Activated CD4-positive, alpha-beta T cell treated with anti-CD3 and anti-CD28 coated beads for 48 hours (primary cell): ENCODE results near the gene RPS19.

Experiments used
- DNase-seq: peaks from one replicate; pipeline ENCODE4 v3.0.0-alpha.2; 2020

RPS19 gene

GRCh38 chr19:41917676-41918075, 57.6 kb downstream of the RPS19 start:
- no peak for DNase-seq

GRCh38 chr19:41918095-41918494, 58.0 kb downstream of the RPS19 start:
- DNase-seq, result no peak

- no peak for DNase-seq
Observed at GRCh38 chr19:41918653-41919244, 58.7 kb downstream of the RPS19 start.

GRCh38 chr19:41919948-41920712, 60.1 kb downstream of the RPS19 start:
- no peak for DNase-seq

- no peak for DNase-seq
Observed at GRCh38 chr19:41920882-41921576, 61.0 kb downstream of the RPS19 start.

- no peak for DNase-seq
Observed at GRCh38 chr19:41921577-41922576, 61.8 kb downstream of the RPS19 start.
